Measurements from ENCODE around the gene USP53. TPM values are rescaled to one million over a fixed set of nuclear protein-coding genes. Genes with fewer than 3 reads are reported as not detected.

The USP53 gene
- total and polyA plus RNA-seq, 2 of the 13 experiments (the other 11 are each of a cell fraction or from before 2014, with no cell fraction given): 5.3 to 8.1 TPM

DNA sequence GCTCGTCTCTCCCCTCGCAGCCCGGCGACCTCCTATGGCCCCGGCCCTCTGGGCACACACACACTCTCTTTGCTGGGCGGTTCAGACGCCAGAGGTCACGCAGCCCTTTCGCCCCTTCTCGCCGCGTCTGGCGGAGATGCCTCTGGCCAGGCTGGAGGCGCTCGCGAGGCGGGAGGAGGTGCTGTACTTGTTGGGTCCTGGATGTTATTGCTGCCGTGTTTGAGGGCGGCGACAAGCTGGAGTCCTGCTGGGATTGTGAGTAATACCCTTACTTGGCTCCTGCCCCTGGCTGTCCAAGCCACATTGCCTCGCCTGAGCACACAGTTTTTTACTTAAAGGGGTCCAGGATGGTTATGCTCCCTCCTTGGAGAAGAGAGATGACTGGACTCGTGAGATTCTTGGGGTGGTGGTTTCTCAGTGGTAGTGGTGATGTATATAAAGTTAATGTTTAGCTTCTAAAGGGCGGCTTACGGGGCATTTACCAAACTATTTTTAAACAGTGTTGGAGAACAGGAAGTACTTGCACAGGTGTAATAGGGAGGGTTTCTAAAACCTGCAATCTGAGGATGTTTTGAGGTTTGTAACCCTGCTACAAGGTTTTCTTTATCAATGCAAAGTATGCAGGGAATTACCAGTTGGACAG lies 572 bp downstream of the USP53 start (continued):
- TF ChIP-seq SALL2 (CRISPR knock-in tag; IDR thresholded peaks at IDR 0.05) (no peak; the same call in 1 of the 2 replicates), KMT2A (CRISPR knock-in tag; IDR thresholded peaks at IDR 0.05) (peak; percentile 50), ZBTB7A (CRISPR knock-in tag; IDR thresholded peaks at IDR 0.05) (peak; percentile 58; the same call in 1 of the 2 replicates), ZNF607 (CRISPR knock-in tag; IDR thresholded peaks at IDR 0.05; ENCODE audit: borderline replicate concordance) (no peak), AHDC1 (CRISPR knock-in tag; IDR thresholded peaks at IDR 0.05; ENCODE audit: borderline replicate concordance) (no peak), ZNF556 (CRISPR knock-in tag; IDR thresholded peaks at IDR 0.05; ENCODE audit: borderline replicate concordance) (peak; percentile 74)
- TF ChIP-seq, protein P1, sequence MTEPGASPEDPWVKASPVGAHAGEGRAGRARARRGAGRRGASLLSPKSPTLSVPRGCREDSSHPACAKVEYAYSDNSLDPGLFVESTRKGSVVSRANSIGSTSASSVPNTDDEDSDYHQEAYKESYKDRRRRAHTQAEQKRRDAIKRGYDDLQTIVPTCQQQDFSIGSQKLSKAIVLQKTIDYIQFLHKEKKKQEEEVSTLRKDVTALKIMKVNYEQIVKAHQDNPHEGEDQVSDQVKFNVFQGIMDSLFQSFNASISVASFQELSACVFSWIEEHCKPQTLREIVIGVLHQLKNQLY (CRISPR knock-in tag; IDR thresholded peaks at IDR 0.05): no peak
- TF ChIP-seq, protein P2, sequence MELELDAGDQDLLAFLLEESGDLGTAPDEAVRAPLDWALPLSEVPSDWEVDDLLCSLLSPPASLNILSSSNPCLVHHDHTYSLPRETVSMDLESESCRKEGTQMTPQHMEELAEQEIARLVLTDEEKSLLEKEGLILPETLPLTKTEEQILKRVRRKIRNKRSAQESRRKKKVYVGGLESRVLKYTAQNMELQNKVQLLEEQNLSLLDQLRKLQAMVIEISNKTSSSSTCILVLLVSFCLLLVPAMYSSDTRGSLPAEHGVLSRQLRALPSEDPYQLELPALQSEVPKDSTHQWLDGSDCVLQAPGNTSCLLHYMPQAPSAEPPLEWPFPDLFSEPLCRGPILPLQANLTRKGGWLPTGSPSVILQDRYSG (CRISPR knock-in tag; IDR thresholded peaks at IDR 0.05): no peak
- TF ChIP-seq, protein P3, sequence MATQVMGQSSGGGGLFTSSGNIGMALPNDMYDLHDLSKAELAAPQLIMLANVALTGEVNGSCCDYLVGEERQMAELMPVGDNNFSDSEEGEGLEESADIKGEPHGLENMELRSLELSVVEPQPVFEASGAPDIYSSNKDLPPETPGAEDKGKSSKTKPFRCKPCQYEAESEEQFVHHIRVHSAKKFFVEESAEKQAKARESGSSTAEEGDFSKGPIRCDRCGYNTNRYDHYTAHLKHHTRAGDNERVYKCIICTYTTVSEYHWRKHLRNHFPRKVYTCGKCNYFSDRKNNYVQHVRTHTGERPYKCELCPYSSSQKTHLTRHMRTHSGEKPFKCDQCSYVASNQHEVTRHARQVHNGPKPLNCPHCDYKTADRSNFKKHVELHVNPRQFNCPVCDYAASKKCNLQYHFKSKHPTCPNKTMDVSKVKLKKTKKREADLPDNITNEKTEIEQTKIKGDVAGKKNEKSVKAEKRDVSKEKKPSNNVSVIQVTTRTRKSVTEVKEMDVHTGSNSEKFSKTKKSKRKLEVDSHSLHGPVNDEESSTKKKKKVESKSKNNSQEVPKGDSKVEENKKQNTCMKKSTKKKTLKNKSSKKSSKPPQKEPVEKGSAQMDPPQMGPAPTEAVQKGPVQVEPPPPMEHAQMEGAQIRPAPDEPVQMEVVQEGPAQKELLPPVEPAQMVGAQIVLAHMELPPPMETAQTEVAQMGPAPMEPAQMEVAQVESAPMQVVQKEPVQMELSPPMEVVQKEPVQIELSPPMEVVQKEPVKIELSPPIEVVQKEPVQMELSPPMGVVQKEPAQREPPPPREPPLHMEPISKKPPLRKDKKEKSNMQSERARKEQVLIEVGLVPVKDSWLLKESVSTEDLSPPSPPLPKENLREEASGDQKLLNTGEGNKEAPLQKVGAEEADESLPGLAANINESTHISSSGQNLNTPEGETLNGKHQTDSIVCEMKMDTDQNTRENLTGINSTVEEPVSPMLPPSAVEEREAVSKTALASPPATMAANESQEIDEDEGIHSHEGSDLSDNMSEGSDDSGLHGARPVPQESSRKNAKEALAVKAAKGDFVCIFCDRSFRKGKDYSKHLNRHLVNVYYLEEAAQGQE (IDR thresholded peaks at IDR 0.05; ENCODE audit: borderline replicate concordance in 1 of 2, low read depth in 1 of 2, low read length in 2 of 2): no peak; a peak in 1 of 4 replicates
- TF ChIP-seq, protein P4, sequence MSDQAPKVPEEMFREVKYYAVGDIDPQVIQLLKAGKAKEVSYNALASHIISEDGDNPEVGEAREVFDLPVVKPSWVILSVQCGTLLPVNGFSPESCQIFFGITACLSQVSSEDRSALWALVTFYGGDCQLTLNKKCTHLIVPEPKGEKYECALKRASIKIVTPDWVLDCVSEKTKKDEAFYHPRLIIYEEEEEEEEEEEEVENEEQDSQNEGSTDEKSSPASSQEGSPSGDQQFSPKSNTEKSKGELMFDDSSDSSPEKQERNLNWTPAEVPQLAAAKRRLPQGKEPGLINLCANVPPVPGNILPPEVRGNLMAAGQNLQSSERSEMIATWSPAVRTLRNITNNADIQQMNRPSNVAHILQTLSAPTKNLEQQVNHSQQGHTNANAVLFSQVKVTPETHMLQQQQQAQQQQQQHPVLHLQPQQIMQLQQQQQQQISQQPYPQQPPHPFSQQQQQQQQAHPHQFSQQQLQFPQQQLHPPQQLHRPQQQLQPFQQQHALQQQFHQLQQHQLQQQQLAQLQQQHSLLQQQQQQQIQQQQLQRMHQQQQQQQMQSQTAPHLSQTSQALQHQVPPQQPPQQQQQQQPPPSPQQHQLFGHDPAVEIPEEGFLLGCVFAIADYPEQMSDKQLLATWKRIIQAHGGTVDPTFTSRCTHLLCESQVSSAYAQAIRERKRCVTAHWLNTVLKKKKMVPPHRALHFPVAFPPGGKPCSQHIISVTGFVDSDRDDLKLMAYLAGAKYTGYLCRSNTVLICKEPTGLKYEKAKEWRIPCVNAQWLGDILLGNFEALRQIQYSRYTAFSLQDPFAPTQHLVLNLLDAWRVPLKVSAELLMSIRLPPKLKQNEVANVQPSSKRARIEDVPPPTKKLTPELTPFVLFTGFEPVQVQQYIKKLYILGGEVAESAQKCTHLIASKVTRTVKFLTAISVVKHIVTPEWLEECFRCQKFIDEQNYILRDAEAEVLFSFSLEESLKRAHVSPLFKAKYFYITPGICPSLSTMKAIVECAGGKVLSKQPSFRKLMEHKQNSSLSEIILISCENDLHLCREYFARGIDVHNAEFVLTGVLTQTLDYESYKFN (CRISPR knock-in tag; conservative IDR thresholded peaks at IDR 0.05): peak; percentile 52
- TF ChIP-seq, protein P5, sequence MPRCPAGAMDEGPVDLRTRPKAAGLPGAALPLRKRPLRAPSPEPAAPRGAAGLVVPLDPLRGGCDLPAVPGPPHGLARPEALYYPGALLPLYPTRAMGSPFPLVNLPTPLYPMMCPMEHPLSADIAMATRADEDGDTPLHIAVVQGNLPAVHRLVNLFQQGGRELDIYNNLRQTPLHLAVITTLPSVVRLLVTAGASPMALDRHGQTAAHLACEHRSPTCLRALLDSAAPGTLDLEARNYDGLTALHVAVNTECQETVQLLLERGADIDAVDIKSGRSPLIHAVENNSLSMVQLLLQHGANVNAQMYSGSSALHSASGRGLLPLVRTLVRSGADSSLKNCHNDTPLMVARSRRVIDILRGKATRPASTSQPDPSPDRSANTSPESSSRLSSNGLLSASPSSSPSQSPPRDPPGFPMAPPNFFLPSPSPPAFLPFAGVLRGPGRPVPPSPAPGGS (CRISPR knock-in tag; IDR thresholded peaks at IDR 0.05): peak; percentile 83; the same call in 1 of the 2 replicates
